ENCODE results near the gene NKAIN4.

GRCh38 chr20:63298731-63299312, 44.6 kb upstream of the NKAIN4 start:
- TF ChIP-seq POLR2AphosphoS5 (IDR thresholded peaks at IDR 0.05; ENCODE audit: borderline replicate concordance, low read depth, low read length) = no peak
- no peak for TF ChIP-seq EZH2 (IDR thresholded peaks at IDR 0.05)
